GM13977 (cell line): Measurements from ENCODE around the gene DYNC2H1.

Experiments
- DNase-seq: peaks from one replicate; pipeline ENCODE4 v3.0.0; 2012; ENCODE audit warnings: low spot score
- in situ Hi-C: fragments of 300-500 bp; cut with MboI; formaldehyde crosslinking; loops from one replicate; pipeline ENCODE4 v1.12.0; 2022; ENCODE audit warnings: low sequenced_read_pairs, low pct_unique_long_range_greater_than_20kb, mixed read lengths, inconsistent platforms; ENCODE audit not compliant: unreplicated experiment
- TF ChIP-seq, protein P1 (sequence below): IDR thresholded peaks from 2 replicates; pipeline ENCODE4 v1.5.1; 2012; ENCODE audit warnings: mild to moderate bottlenecking, control low read depth; ENCODE audit not compliant: insufficient read depth; ENCODE audit errors: extremely low read depth, missing control alignments

Gene DYNC2H1

DNA sequence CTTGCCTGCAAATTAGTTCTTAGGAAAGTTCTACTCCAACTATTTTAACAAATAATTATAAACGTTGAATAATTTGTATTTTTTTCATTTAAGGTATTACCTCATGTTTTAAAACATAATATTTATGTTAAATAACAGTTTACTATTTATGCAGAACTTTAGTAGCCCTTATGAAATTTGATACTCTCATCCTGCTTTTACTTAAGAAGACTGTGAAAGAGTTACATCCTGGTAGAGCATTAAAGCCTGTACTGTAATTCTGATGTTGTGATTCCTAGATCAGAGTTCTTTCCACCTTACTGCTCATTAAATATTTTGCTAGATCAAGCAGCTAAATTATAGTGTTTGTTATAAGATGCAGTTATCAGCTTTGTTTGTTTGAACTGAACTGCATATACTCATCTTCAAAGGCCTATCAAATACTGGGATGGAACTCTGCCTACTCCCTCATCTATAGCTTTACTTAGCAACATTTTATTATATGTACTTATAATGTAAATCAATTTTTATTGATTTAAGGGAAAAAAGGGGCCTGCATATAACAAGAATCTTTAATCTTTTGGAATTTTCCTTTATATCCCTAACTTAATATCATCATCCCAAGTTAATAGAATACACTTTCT lies 304.2 kb downstream of the DYNC2H1 start:
- TF ChIP-seq, protein P1, sequence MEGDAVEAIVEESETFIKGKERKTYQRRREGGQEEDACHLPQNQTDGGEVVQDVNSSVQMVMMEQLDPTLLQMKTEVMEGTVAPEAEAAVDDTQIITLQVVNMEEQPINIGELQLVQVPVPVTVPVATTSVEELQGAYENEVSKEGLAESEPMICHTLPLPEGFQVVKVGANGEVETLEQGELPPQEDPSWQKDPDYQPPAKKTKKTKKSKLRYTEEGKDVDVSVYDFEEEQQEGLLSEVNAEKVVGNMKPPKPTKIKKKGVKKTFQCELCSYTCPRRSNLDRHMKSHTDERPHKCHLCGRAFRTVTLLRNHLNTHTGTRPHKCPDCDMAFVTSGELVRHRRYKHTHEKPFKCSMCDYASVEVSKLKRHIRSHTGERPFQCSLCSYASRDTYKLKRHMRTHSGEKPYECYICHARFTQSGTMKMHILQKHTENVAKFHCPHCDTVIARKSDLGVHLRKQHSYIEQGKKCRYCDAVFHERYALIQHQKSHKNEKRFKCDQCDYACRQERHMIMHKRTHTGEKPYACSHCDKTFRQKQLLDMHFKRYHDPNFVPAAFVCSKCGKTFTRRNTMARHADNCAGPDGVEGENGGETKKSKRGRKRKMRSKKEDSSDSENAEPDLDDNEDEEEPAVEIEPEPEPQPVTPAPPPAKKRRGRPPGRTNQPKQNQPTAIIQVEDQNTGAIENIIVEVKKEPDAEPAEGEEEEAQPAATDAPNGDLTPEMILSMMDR: no peak
- DNase-seq: no peak
- in situ Hi-C loops: no loop called here

DNA sequence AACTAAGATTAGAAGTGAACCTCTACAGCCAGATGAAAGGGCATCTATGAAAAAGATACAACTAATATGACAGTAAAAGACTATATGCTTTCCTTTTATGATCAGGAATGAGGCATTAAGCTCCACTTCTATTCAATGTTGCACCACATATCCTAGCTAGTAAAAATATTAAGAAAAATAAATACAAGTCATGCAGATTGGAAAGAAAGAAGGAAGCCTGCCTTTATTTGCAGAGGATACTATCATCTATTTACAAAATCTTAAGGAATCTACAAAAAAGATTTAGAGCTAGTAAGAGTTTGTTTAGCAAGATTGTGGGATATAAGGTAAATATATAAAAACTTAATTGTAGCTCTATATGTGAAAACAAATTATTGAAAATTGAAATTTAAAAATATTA lies 308.8 kb downstream of the DYNC2H1 start:
- no peak for DNase-seq
- in situ Hi-C loops: no loop called here
- TF ChIP-seq, protein P1: no peak

DNA sequence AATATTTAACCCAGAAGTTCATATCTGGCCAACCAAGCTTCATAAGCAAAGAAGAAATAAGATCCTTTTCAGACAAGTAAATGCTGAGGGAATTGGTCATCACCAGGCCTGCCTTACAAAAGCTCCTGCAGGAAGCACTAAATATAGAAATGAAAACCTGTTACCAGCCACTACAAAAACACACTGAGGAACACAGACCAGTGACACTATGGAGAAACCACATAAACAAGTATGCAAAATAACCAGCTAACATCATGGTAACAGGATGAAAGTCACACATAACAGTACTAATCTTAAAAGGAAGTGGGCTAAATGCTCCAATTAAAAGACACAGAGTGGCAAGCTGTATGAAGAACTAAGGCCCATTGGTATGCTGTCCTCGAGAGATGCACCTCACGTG lies 311.4 kb downstream of the DYNC2H1 start:
- TF ChIP-seq, protein P1: no peak
- in situ Hi-C loops: no loop called here
- DNase-seq: no peak

DNA sequence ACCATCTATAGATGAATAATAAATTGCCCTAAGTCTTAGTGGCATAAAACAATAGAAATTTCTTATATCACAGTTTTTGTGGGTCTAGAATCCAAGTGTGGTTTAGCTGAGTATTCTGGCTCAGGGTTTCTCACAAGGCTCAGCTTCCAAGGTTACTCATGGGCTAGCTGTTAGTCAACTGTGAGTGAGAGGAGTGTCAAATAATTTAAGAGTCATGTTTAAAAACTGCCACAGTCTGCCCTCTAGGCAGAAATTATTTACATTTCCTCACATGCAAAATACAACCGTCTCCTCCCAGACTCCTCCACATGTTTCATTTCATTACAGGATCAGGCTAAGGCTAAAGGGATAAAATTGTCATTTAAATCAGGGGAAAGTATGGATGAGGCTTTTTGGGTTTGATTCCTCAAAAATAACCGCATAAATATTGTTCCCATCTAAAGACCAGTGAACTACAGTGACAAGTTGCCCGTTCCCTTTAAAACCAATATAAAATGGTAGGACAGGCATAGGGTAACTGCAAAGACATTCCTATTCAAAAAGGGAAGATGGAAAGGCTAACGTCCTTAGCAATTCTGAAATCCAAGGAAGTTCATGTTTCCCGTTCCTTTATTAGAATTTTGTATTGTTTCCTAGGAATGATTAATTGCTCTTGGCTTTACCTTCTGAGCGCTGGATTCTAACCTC lies 324.3 kb downstream of the DYNC2H1 start:
- TF ChIP-seq, protein P1: no peak
- DNase-seq: no peak

DNA sequence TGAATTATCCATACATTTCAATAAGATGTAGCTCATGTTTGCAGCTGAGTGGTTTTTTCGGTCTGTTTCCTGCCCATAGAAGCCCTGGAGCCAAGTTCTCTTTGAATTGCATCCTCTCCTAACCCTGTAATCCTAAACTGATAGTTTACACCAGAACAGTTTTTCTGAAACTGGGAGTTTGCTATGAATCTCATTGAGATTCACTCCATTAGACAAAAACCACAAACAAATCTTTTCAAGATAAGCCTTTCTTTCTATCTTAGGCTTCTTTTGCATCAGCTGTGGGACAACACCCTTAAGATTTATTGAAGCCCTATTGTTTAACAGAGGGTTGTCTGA lies 324.8 kb downstream of the DYNC2H1 start:
- TF ChIP-seq, protein P1: no peak
- in situ Hi-C loops: no loop called here

More for the DNA sequence above, 324.3 kb downstream of the DYNC2H1 start:
- in situ Hi-C loops: no loop called here

DNA sequence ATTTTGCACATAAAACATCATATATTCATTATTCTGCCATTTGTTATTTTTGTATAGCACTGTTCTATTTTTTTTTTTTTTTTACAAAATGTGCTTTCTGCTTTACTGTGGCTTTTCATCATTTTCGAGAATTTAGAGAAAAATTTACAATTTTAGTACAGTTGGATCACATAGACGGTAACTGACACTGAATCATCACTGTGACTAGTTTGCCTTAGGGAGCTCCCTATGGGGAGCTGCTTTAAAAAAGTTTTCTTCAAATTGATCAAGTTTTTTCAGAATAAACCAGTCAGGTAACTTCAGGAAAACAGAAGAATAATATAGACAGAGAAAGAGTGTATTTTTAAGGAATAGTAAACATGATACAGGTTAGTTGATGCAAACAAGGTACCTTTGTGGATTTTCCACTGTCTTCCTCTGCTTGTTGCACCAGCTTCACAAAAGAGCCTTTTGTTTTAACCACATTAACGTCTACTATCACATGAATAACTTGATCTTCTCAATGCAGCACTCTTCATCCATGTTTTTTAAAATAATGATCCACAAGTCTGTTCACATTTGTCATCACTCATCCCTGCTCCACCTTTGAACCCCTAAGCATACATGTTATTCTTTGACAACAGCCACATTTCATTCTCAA lies 327.0 kb downstream of the DYNC2H1 start:
- no peak for DNase-seq
- in situ Hi-C loops: no loop called here
- TF ChIP-seq, protein P1: no peak

More for the DNA sequence above, 324.8 kb downstream of the DYNC2H1 start:
- no peak for DNase-seq
